ENCODE results near the gene MYH7B.

The MYH7B gene

DNA sequence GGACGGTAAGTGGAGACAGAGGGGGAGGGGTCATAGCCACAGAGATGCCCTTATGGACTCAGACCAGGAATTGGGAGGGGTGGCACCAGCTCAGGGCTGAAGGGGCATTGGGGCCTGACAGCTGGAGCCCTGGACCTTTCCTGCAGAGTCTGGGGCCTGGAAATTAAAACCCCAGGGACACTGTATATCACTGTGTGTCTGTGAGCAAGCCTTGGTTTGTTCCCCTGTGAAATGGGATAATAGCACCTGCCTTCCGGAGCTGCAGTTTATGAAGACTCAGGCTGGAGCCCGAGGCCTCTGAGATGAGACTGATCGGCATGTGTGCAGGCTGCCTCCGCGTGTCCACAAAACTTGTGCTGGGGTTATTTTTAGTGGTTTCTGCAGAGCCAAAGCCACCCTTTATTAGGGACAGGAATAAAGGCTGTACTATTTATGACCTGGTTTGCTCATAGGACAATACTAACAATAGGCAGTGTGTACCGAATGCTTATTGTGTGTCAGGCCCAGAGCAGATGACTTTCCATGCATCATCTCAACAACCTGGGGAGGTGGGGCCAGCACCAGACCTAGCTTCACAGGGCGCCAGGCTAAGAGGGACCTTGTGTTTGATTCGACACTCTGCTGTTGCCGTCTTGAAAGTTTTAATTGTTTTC, 22.6 kb downstream of the MYH7B start:
- no peak for DNase-seq

DNA sequence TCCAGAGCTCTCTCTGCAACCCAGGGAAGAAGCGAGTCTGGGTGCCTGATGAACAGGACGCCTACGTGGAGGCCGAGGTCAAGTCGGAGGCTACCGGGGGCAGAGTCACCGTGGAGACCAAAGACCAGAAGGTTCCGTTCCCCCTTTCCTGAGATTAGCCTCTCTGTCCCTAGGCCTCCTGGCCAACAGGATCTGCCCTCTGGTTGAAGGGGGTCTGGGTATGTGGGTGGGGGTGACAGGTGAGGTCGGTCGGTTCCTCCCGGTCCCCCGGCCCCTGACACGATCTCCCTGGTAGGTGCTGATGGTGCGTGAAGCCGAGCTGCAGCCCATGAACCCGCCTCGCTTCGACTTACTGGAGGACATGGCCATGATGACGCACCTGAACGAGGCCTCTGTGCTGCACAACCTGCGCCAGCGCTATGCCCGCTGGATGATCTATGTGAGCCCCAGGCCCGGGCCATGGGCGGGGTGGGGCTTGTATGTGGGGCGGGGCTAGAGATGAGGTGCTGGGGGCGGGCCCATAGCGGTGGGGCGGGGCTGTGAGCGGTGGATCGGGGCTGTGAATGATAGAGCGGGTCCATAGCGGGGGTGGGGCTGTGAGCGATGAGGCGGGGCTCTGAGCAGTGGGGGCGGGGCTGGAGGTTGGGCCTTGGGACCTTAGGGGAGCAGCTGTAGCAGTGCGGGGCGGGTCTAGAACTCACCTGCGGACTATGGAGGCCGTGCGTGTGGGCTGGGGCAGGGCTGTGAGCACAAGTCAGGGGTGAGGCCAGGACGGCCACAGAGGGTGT, 23.9 kb downstream of the MYH7B start:
- no peak for DNase-seq

DNA sequence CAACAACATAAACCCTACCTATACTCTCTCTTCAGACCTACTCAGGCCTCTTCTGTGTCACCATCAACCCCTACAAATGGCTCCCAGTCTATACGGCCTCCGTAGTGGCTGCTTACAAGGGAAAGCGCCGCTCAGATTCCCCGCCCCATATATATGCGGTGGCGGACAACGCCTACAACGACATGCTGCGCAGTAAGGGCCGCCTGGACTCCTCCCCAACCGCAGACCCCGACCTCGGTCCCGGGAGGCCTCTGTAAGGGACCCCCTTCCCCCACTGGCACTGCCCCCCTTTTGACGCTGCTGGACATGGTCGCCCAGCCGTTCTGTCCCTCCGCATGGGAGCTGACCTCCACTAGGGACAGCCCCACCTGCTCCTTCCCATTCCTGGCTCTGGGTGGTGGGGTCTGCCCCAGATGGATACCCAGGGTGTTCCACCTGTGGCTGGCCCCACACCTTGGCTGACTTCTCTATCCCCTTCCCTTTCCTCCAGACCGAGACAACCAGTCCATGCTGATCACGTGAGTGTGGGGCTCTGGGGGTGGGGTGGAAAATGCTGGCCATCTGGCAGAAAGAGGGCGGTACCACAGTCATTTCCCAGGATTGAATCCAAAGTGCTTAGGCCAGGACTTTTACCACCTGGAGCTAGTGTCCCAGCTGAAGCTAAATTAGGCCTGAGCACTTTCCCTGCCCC, 25.0 kb downstream of the MYH7B start:
- no peak for DNase-seq

DNA sequence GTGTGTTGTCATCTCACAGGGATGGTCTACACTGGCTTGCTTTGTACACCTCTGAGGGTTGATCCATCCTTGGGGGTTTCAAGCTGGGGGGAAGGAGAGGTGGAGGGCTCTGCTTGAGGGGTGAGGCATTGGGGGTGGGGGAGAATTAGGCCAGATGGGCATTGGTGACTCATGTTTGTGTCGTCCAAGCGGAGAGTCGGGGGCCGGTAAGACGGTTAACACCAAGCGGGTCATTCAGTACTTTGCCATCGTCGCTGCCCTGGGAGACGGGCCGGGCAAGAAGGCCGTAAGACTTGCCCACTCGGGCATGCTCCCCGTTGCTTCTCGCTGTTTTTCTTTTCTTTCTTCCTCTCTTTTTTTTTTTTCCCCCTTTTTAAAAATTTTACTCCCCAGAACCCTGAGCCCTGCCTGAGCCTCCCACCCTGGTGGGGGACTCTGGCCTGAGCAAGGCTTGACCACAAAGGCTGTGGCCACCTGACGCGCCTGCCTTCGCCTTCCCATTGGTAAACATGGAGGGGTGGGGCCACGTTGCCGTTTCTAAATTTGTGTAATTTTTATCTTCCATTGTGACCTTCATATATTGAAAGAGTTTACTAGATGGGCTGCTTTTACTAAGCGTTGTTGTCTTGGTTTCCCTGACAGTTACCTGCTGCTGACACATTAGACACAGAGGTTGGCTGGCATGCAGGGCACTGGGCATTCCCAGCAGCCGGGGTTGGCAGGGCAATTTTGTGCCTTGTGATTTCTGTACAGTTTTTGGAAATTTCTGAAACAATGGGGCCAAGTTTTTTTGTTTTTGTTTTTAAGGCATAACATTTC, 26.8 kb downstream of the MYH7B start:
- no peak for DNase-seq

DNA sequence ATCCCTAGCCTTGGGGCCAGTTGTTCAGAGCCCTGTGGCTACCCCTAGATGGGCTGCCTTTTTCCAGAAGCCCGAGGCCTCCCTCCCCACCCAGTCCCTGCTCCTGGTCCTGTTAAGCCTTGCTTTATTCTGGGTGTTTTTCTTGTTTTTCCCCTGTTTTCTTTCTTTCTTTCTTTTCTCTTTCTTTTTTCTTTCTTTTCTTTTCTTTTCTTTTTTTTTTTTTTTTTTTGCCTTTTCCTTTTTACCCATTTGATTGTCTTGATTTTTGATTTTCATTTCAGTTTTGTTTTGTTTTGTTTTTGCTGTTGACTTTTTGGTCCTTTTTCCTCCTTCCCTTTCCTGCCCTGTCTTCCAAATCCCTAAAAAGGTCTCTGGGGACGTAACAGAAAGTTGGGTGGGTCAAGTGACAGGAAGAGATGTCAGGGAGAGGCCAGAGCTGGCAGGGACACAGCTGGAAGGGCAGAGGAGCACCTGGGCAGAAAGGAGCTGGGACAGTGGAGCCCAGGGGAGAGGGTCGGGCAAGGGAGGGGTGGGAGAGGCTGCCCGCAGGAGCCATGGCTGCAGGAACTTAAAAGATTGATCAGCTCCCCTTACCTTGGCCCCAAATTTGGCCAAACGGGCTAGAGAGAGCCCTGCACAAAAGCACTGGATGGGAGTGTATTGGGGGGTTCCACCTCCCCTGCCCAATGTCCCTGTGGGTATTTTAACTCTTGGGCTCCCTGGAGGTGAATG, 27.6 kb downstream of the MYH7B start:
- DNase-seq: no peak

DNA sequence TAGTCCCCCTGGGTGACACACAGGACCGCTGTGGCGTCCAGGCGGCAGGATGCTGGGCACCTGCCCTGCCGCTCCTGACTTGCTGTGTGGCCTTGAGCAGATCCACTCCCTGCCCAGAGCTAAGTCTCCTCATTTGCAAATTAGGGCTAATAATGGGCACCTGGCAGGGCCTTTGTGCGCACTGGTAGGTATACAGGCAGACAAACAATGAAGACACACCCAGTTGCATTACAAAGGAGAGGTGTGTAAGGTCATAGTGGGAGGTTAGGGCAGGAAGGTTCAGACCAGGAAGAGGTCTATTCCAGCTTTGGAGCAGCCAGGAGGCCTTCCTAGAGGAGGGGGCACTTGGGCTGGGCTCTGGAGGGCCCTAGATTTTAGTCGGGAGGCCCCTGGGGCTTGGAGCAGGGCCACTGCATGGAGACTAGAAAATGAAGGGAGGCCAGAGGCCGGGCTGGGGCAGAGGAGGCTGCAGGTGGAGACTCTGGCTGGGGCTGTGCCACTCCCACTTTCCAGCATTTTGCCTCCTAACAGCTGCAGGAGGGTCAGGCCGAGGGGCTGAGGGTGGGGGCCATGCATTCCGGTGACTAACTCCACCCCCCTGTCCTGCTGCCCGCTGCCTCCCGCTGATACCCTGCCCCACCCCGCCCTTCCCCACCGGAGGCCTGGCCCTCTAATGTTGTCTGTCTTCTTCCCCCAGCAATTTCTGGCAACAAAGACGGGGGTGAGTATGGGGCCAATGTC, 28.5 kb downstream of the MYH7B start:
- DNase-seq: no peak

DNA sequence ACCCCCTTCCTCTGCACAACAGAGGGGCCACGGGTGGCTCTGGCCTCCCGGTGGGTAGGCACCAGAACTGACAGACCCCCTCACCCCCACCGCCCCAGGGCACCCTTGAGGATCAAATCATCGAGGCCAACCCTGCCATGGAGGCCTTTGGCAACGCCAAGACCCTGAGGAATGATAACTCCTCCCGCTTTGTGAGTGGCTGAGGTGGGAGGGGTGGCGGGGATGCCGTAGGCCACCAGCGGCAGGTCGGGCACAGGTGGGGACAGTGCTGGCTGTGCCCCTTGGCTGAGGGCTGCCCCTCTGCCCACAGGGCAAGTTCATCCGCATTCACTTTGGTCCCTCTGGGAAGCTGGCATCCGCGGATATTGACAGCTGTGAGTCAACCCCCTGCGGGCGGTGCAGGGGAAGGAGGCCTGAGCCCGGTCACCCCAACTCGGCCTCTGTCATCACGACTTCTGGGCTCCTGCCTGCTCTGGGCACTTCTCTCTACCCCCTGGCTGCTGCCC, 29.1 kb downstream of the MYH7B start:
- no peak for DNase-seq

DNA sequence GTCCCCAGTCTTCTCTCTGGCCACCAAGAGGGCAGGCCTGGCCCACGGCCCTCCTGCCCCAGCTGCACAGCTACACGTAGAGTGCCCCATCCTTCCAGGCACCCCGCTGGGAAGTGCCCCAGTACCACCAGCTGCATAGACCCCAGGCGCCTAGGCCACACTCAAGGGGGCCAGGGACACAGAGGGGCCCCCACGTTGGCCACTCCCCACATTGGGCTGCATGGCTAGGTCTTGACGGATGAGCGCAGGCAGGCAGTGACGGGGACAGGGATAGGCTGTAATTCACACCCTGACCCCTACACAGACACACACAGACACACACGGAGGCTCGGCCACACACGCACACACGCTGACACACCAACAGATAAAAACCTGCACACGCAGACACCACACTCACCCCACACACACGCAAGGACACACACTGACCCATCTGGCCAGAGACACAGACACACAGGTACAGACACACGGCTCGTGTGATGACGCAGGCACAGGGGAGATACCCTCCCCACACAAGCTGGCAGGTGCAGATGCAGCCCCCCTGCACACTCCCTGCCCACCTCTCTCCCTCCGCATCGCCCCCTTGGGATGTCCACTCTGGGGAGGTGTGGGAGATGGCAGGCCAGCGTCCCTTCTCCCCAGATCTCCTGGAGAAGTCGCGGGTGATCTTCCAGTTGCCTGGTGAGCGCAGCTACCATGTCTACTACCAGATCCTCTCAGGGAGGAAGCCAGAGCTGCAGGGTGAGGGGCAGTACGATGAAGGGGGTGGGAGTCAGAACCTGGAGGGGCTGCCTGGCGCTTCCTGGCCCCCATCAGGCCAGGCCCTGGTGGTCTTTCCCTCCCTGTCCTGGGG, 30.0 kb downstream of the MYH7B start:
- no peak for DNase-seq

DNA sequence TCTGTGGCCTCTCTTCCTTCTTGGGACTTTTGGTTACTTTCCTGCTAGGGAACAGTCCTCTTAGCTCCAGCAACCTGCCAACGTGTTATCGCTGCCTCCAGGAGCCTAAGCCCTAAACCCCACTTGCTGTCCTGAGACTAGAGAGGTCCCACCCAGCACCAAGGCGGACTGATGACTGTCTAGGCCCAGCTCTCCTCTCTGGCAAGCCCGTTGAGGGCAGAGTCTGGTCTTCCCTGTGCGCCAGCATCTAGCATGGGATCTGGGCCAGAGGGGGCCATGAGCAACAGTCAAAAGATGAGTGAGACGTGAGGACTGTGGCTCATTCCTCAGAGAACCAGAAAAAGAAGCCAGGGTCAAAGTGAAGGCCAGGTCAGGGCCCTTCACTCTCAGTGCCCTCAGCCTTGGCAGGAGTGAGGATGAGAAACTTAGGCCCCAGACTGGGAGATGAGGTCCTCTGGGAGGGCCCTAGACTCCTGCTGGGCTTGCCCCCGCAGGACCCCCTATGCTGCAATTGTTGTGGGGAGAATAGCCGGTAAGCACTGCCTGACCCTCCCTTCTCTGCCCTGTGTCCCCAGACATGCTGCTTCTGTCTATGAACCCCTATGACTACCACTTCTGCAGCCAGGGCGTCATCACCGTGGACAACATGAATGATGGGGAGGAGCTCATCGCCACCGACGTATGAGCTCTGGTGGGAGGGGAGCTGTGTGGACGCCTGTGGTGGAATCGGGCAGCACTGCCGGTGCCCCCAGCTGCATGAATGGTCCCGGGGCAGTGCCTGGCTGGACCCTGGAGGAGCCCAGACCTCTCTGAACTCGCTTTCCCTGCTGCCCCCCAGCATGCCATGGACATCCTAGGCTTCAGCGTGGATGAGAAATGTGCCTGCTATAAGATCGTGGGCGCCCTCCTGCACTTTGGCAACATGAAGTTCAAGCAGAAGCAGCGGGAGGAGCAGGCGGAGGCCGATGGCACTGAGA, 30.9 kb downstream of the MYH7B start:
- no peak for DNase-seq

DNA sequence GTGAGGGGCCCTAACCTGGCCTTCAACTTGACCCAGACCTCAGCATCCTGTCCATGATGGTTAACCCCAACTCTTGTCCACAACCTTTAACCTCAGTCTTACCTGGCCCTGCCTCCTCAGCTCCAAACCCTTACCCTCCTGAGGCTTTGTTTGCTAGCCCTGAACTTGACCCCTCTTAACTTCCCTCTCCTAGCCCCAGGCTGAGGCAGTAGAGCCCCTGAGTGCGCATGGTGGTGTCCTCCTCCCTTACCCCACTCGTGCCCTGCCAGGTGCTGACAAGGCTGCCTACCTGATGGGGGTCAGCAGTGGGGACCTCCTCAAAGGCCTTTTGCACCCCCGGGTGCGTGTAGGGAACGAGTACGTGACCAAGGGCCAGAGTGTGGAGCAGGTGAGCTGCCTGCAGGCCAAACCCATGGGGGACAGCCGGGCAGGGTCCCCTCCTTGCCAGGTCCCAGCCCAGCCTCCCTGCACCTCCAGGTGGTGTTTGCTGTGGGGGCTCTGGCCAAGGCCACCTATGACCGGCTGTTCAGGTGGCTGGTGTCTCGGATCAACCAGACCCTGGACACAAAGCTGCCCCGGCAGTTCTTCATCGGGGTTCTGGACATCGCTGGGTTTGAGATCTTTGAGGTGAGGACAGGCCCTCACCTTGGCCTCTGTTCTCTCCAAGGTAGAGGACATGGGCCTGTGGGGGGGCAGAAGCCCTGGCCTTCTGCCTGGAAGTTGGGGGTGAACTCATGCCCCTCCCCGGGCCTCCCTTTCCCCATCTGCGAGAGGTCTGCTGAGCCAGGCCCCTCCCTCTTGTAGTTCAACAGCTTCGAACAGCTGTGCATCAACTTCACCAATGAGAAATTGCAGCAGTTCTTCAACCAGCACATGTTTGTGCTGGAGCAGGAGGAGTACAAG, 31.9 kb downstream of the MYH7B start:
- DNase-seq: no peak

DNA sequence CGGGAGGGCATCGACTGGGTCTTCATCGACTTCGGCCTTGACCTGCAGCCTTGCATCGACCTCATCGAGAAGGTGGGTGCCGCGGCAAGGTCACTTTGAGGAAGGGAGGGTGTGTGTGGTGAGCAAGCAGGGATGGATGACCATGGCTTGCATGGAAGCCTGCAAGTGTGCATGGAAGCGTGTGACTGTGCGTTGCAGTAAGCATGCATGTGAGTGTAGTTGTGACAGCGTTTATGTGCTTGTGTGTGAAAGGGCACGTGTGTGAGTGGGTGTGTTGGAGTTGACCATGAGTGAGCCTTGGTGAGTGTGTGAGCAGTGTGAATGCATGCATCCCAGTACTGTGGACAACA, 32.5 kb downstream of the MYH7B start:
- DNase-seq: no peak

DNA sequence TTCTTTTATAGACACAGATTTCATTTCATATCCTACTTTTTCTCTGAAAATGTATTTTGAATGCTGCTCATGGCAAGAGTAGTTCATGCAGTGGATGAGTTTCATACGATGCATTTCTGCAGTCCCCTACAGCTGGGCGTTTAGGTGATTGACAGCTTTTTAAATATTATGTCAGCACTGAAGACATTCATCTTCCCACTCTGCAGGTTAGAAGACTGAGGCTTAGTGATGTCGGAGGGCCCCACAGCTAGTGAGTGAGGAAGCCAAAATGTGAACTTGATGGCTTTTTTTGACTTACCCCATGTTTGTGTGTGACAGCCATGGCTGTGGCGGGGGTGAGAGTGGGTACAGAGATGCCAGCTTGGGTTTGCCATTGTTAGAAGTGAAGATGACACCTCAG, 33.5 kb downstream of the MYH7B start:
- no peak for DNase-seq

DNA sequence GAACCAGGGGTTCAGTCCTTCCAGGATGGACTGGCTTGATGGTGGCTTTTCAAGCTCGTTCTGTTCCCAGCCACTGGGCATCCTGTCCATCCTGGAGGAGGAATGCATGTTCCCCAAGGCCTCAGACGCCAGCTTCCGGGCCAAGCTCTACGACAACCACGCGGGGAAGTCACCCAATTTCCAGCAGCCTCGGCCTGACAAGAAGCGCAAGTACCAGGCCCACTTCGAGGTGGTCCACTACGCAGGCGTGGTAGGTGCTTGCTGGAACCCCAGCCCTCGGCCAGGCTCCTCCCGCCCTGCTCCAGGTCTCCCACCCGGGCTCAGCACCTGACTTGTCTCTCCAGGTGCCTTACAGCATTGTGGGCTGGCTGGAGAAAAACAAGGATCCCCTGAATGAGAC, 34.0 kb downstream of the MYH7B start:
- DNase-seq: no peak

DNA sequence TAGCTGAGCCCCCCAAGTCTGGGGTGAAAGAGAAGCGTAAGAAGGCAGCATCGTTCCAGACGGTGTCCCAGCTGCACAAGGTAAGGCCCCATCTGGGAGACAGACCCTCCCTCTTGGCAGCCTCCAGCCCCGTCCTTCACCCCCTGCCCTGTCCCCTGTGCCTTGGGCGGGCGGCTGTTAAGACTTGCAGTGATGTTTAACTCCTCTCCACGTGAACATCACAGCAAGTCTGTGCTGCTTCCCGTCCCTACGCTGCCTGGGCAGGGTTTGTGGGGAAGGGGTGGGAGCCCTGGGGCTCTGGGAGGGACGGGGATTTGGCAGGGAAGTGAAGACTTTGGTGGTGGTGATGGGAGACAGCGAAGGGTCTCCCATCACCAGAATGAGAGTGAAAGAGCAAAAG, 34.6 kb downstream of the MYH7B start:
- DNase-seq: no peak

DNA sequence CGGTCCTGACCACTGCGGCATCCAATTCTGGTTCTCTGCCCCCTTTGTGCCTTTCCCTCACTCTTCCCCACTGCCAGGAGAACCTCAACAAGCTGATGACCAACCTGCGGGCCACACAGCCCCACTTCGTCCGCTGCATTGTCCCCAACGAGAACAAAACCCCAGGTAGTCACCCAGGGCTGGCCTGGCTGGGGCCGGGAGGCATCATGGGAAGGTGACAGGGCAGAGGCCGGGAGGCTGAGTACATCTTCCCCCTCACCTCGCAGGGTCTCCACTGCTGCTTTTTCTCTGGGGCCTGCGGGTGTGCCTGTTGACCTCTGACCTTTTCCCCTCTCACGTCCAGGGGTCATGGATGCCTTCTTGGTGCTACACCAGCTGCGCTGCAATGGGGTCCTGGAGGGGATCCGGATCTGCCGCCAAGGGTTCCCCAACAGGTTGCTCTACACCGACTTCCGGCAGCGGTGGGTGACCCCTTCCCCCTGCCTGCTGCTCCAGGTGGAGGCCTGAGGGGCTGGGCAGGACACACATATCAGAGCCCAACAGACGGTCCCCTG, 35.1 kb downstream of the MYH7B start:
- DNase-seq: no peak

DNA sequence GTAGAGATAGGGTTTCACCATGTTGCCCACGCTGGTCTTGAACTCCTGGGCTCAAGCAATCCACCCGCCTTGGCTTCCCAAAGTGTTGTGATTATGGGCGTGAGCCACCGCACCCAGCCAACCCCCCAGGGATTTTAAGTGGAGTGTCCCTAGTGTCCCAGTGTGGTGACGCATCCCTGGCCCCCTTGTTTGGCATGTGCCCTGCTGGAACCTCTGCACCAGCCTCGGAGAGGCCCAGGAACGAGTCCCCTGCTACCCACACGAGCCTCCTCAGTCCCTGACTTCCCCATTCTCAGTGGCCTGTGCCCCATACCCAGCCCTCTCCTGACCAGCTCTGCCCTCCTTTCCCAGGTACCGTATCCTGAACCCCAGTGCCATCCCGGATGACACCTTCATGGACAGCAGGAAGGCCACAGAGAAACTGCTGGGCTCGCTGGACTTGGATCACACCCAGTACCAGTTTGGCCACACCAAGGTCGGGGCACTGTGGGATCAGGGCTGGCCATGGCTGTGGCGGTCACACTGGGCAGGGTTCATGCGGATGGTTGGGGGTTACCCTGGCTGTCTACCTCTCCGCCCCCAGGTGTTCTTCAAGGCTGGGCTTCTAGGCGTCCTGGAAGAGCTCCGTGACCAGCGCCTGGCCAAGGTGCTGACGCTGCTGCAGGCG, 37.2 kb downstream of the MYH7B start:
- DNase-seq: no peak

DNA sequence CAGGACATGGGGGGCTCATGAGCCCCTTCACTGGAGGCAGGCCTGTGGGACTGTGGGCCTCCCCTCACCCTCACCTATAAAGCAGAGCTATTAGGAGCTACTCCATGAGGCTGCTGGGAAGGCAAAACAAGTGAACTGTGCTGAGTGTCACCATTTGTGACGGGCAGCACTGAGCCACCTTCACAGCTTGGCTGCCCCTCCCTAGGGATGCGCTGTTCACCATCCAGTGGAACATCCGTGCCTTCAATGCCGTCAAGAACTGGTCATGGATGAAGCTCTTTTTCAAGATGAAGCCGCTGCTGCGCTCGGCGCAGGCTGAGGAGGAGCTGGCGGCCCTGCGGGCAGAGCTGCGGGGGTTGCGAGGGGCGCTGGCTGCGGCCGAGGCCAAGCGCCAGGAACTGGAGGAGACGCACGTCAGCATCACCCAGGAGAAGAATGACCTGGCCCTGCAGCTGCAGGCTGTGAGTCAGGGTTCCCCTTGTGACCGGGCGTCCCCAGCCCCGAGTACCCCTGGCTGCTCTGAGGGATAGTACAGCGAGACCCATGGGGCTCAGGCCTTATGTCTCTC, 38.4 kb downstream of the MYH7B start:
- no peak for DNase-seq
